ENCODE measurements around the gene BCAR3. TPM values are rescaled to one million over a fixed set of nuclear protein-coding genes. Genes with fewer than 3 reads are reported as not detected.

Gene BCAR3
- total and polyA plus RNA-seq, 8 donors: 15.5 to 26.0 (median 18.9) TPM

GRCh38 chr1:93669369-93669768 is 12.3 kb downstream of the BCAR3 start:
- Histone ChIP-seq H3K9me3 (no peaks in the 10 kb centered on the region), H3K36me3 (peaks cover 0 to 3% of the 10 kb centered on the region in 2 donors), H3K4me3 (no peak overlapping the region), H3K27ac (peak overlapping the region in 1 of 2 donors; percentile 21), H3K4me1 (peaks cover 56 to 70% of the 10 kb centered on the region in 2 donors), H3K27me3 (no peaks in the 10 kb centered on the region)
- ATAC-seq (no peak), DNase-seq (no peak)
- TF ChIP-seq, protein P1, sequence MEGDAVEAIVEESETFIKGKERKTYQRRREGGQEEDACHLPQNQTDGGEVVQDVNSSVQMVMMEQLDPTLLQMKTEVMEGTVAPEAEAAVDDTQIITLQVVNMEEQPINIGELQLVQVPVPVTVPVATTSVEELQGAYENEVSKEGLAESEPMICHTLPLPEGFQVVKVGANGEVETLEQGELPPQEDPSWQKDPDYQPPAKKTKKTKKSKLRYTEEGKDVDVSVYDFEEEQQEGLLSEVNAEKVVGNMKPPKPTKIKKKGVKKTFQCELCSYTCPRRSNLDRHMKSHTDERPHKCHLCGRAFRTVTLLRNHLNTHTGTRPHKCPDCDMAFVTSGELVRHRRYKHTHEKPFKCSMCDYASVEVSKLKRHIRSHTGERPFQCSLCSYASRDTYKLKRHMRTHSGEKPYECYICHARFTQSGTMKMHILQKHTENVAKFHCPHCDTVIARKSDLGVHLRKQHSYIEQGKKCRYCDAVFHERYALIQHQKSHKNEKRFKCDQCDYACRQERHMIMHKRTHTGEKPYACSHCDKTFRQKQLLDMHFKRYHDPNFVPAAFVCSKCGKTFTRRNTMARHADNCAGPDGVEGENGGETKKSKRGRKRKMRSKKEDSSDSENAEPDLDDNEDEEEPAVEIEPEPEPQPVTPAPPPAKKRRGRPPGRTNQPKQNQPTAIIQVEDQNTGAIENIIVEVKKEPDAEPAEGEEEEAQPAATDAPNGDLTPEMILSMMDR (IDR thresholded peaks at IDR 0.05): no peak
- intact Hi-C loops (cut with DNase I): no loop called here

DNA sequence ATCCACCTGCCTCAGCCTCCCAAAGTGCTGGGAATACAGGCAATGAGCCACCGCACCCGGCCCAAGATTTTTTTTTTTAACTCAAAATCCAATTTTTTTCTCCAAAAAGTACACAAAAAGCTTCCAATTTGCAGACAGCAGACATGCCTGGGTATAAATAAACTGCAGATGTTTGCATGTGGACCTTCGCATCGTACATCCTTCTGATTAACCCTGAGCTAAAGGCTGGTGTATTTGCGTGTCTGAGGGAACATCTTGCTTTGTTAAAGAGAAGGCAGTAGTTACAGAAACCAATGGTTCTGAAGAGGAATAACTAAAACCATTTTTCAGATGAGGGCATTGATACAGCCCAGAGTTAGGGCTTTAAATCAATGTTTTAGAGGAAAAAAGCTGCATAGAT is 12.7 kb downstream of the BCAR3 start:
- Histone ChIP-seq H3K9me3 (no peaks in the 10 kb centered on the region), H3K36me3 (peaks cover 0 to 3% of the 10 kb centered on the region in 2 donors), H3K27me3 (no peaks in the 10 kb centered on the region), H3K27ac (no peak overlapping the region), H3K4me1 (peaks cover 54 to 72% of the 10 kb centered on the region in 2 donors), H3K4me3 (no peak overlapping the region)
- intact Hi-C loops (cut with DNase I): no loop called here
- TF ChIP-seq, protein P1 (IDR thresholded peaks at IDR 0.05): no peak
- DNase-seq (no peak), ATAC-seq (no peak)

- no peak overlapping the region for H3K4me3 ChIP-seq
- H3K27ac ChIP-seq: no peak overlapping the region
- TF ChIP-seq, protein P1 (IDR thresholded peaks at IDR 0.05): no peak
- ATAC-seq (no peak), DNase-seq (no peak)
- no peaks in the 10 kb centered on the region for H3K27me3 ChIP-seq
- H3K36me3 ChIP-seq: no peaks in the 10 kb centered on the region
- H3K4me1 ChIP-seq: peaks cover 46 to 65% of the 10 kb centered on the region in 2 donors
- H3K9me3 ChIP-seq: no peaks in the 10 kb centered on the region
- intact Hi-C loops (cut with DNase I): no loop called here
These were observed 13.5 kb downstream of the BCAR3 start for GRCh38 chr1:93668121-93668520.

DNA sequence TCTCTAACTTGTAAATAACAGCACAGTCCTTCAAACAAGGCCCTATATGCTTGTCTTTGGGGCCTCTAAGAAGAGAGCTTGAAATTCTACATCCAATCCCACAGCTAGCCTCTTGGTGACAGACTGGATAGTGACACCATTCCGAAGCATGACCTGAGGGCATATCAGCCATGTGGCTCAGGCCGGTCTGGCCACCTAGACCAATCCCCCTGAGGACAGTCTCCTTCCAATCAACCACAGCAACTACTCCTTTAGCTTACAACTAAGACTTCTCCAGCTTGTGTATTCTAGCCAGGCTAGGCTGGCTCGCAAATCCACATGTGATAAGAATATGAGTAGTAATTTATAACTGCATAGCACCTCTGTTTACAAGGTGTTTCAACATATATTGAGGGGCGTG is 14.0 kb downstream of the BCAR3 start:
- no peaks in the 10 kb centered on the region for H3K36me3 ChIP-seq
- H3K4me1 ChIP-seq: peaks cover 41 to 61% of the 10 kb centered on the region in 2 donors
- H3K27ac ChIP-seq: peak overlapping the region in 1 of 2 donors; percentile 30
- H3K27me3 ChIP-seq: no peaks in the 10 kb centered on the region
- H3K9me3 ChIP-seq: no peaks in the 10 kb centered on the region
- no peak overlapping the region for H3K4me3 ChIP-seq
- DNase-seq (no peak), ATAC-seq (no peak)
- intact Hi-C loops (cut with DNase I): no loop called here
- TF ChIP-seq, protein P1 (IDR thresholded peaks at IDR 0.05): no peak

- no peaks in the 10 kb centered on the region for H3K9me3 ChIP-seq
- no peak overlapping the region for H3K4me3 ChIP-seq
- DNase-seq (no peak), ATAC-seq (no peak)
- peak overlapping the region in 1 of 2 donors; percentile 30 for H3K27ac ChIP-seq
- TF ChIP-seq, protein P1 (IDR thresholded peaks at IDR 0.05): no peak
- no peaks in the 10 kb centered on the region for H3K36me3 ChIP-seq
- H3K27me3 ChIP-seq: no peaks in the 10 kb centered on the region
- intact Hi-C loops (cut with DNase I): no loop called here
- peaks cover 34 to 58% of the 10 kb centered on the region in 2 donors for H3K4me1 ChIP-seq
These were observed 14.8 kb downstream of the BCAR3 start for GRCh38 chr1:93666613-93667384.
